Mucosa of rectum (tissue), 2 donors: ENCODE results near the gene ZNF775.

Source experiments
- H3K27ac ChIP-seq, 2 donors: one replicate each; pipeline ENCODE4 v1.7.0; 2013; ENCODE audit warnings: inconsistent platforms in 2 of 2, low read depth in 2 of 2, low read length in 2 of 2
- H3K27me3 ChIP-seq, 2 donors: one replicate each; pipeline ENCODE4 v1.7.0; 2013; ENCODE audit warnings: low read length in 2 of 2; ENCODE audit not compliant: control insufficient read depth in 2 of 2, insufficient read depth in 2 of 2
- H3K36me3 ChIP-seq, 2 donors: one replicate each; pipeline ENCODE4 v1.7.0; 2013; ENCODE audit warnings: low read length in 2 of 2; ENCODE audit not compliant: control insufficient read depth in 2 of 2, insufficient read depth in 2 of 2
- H3K4me1 ChIP-seq, 2 donors: one replicate each; pipeline ENCODE4 v1.7.0; 2013; ENCODE audit warnings: low read length in 2 of 2, mild to moderate bottlenecking in 1 of 2; ENCODE audit not compliant: control insufficient read depth in 2 of 2, insufficient read depth in 2 of 2
- H3K4me3 ChIP-seq, 2 donors: one replicate each; pipeline ENCODE4 v1.7.0; 2013; ENCODE audit warnings: low read length in 2 of 2
- H3K9ac ChIP-seq, 2 donors: one replicate each; pipeline ENCODE4 v1.7.0; 2013; ENCODE audit warnings: low read length in 2 of 2, low read depth in 1 of 2, mild to moderate bottlenecking in 1 of 2
- H3K9me3 ChIP-seq, 2 donors: one replicate each; pipeline ENCODE4 v1.7.0; 2013; ENCODE audit warnings: low read length in 2 of 2; ENCODE audit not compliant: control insufficient read depth in 2 of 2
- donor health status: healthy.
- donor health status: Normal muscosa, but diverticular disease.

Gene ZNF775

DNA sequence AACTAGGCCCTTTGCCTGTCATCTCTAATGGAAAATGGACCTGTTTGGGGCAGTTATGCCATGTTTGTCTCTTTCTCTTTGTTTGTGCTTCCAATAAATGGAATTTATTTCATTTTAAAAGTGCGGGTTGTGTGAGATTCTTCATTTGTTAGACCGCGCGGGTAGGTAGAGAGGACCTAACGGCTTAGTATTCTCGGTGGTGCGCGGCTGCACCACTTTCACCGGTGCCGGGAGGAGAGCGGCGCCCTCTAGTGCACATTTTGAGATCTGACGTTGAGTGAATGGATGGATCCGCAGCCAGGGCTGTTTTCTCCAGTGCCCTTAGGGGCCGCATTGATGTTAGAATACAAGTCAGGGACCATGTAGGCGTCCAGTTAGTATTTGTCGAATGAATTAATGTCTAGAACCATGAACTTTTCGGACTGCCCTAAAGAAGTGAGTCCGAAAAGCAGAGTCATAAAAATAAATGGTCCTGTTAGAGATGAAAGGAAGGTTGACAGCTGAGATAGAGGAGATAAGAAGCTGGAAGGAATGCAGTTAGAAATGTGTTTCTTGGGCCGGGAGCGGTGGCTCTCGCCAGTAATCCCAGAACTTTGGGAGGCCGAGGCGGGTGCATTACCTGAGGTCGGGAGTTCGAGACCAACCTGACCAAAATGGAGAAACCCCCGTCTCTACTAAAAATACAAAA lies 42.0 kb downstream of the ZNF775 start:
- H3K36me3 ChIP-seq = no peaks in the 10 kb centered on the region
- no peaks in the 10 kb centered on the region for H3K27me3 ChIP-seq
- peaks cover 0 to 5% of the 10 kb centered on the region in 2 donors for H3K4me1 ChIP-seq
- no peak overlapping the region for H3K9ac ChIP-seq
- H3K4me3 ChIP-seq = no peak overlapping the region
- H3K27ac ChIP-seq = no peak overlapping the region
- H3K9me3 ChIP-seq = no peaks in the 10 kb centered on the region

GRCh38 chr7:150421831-150422230 lies 42.7 kb downstream of the ZNF775 start:
- H3K4me3 ChIP-seq = no peak overlapping the region
- H3K9ac ChIP-seq = no peak overlapping the region
- no peaks in the 10 kb centered on the region for H3K9me3 ChIP-seq
- no peaks in the 10 kb centered on the region for H3K27me3 ChIP-seq
- H3K36me3 ChIP-seq = no peaks in the 10 kb centered on the region
- H3K4me1 ChIP-seq = peaks cover 0 to 5% of the 10 kb centered on the region in 2 donors
- H3K27ac ChIP-seq = no peak overlapping the region

- no peaks in the 10 kb centered on the region for H3K27me3 ChIP-seq
- H3K9me3 ChIP-seq = no peaks in the 10 kb centered on the region
- no peak overlapping the region for H3K4me3 ChIP-seq
- peaks cover 8 to 15% of the 10 kb centered on the region in 2 donors for H3K4me1 ChIP-seq
- no peak overlapping the region for H3K9ac ChIP-seq
- no peaks in the 10 kb centered on the region for H3K36me3 ChIP-seq
- no peak overlapping the region for H3K27ac ChIP-seq
Measured at GRCh38 chr7:150425670-150426069, 46.5 kb downstream of the ZNF775 start.

DNA sequence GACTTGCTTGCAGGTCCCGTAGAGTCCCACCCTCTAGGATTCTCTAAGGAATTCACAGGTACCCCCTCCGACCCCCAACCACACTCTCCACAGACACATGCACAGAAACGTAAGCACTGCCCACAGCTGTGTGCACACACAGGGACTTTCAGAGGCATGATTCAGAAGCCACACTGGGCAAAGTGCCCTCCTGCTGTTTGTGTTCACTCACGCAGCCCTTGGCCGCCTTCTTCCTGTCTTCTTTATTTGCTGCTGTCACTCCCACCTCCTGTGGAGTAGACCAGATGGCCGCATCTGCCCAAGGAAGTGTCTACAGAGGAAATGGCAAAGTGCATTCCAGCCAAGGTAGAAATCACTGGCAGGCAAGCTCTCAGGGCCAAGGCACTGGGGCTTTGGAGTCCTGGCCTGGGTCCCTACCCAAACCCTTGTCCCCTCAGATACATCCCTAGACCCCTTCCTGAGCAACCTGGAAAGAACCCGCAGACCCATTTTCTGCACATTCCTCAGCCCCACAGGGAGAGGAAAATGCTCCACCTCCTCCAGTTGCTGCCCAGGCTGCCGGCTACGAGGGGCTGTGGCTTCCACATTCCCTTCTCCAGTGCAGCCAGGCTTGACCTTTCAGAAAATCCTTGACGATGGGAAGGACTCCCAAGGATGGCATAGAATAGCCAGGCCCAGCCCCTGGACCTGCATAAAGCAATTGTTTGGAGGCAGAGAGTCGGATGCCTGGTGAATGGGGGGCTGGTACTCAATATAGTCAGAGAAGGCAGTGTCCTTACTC lies 49.7 kb downstream of the ZNF775 start:
- Histone ChIP-seq H3K4me3 (no peak overlapping the region), H3K27me3 (no peaks in the 10 kb centered on the region), H3K27ac (peak overlapping the region in 1 of 2 donors; percentile 37), H3K36me3 (no peaks in the 10 kb centered on the region), H3K4me1 (peaks cover 8 to 15% of the 10 kb centered on the region in 2 donors), H3K9ac (no peak overlapping the region), H3K9me3 (no peaks in the 10 kb centered on the region)

GRCh38 chr7:150429699-150430098 lies 50.6 kb downstream of the ZNF775 start:
- H3K9ac ChIP-seq = no peak overlapping the region
- no peak overlapping the region for H3K4me3 ChIP-seq
- no peaks in the 10 kb centered on the region for H3K36me3 ChIP-seq
- H3K9me3 ChIP-seq = no peaks in the 10 kb centered on the region
- no peaks in the 10 kb centered on the region for H3K27me3 ChIP-seq
- peaks cover 8 to 15% of the 10 kb centered on the region in 2 donors for H3K4me1 ChIP-seq
- H3K27ac ChIP-seq = no peak overlapping the region

DNA sequence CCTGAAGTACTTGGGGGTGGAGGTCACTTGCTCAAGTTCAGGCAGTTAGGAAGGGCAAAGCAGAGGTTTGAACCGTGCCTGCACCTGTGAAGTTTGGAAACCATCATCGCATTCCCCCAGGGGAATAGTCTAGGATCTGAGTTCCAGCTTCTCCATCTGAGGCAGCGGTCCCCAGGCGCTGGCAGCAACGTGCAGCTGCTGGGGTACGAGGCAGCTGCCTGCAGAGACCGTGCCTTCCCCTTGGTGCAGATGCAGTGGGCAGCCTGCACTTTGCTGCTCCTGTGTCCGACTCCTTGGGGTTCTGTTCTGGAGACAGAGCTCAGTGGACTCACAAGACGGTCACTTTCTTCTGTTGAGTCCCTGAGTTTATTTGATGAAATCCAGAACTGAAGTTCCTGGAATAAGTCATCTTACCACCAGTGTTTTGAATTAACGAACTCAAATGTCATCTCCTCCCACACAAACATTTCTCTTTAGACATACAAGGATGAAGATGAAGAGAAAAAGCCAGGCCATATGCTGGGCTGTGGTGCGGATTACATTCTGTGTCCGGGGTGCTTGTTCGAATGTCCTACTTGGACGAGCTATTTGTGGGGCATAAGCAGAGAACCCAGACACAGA lies 51.4 kb downstream of the ZNF775 start:
- H3K4me1 ChIP-seq = peaks cover 8 to 15% of the 10 kb centered on the region in 2 donors

DNA sequence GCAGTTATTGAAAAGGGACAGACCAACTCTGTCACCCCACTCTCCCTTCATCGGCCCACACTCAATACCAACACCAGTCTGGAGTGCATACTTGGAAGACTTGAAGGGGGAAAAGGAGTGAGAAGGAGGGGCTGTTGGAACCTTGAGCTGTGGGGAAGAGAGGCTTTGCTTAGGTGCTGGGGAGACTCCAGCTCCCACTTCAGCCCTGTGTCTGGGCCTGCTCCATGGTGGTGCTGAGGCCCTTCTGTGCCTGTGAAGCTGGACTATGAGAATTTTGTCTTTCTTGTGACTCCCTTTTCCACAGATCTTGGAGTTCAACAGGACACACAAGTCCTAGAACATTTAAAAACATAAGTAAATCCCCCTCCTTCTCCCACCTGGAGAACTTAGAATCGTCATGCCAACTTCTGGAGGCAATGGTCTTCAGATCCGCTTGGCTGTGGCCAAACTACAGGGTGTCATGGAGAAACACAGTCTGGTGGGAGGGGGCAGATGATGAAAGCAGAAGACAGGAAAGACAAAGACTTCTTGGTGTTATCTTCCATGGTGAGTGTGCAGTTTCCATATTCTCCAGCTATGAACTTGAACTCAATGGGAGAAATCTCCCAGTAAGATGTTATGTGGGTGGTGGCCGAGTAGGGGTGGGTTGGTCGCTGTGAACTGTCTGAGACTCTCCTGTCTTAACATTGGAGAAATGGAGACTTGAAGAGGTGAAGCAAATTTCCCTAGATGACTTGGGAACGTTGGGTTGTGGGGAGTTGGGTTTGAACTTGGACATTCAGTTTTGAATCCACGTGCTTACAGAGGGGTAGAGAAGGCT lies 52.9 kb downstream of the ZNF775 start:
- Histone ChIP-seq H3K4me3 (no peak overlapping the region), H3K27me3 (no peaks in the 10 kb centered on the region)

More for the DNA sequence above, 51.4 kb downstream of the ZNF775 start:
- H3K4me3 ChIP-seq = no peak overlapping the region
- no peaks in the 10 kb centered on the region for H3K36me3 ChIP-seq
- H3K9ac ChIP-seq = no peak overlapping the region
- H3K27ac ChIP-seq = no peak overlapping the region
- no peaks in the 10 kb centered on the region for H3K27me3 ChIP-seq
- H3K9me3 ChIP-seq = no peaks in the 10 kb centered on the region

DNA sequence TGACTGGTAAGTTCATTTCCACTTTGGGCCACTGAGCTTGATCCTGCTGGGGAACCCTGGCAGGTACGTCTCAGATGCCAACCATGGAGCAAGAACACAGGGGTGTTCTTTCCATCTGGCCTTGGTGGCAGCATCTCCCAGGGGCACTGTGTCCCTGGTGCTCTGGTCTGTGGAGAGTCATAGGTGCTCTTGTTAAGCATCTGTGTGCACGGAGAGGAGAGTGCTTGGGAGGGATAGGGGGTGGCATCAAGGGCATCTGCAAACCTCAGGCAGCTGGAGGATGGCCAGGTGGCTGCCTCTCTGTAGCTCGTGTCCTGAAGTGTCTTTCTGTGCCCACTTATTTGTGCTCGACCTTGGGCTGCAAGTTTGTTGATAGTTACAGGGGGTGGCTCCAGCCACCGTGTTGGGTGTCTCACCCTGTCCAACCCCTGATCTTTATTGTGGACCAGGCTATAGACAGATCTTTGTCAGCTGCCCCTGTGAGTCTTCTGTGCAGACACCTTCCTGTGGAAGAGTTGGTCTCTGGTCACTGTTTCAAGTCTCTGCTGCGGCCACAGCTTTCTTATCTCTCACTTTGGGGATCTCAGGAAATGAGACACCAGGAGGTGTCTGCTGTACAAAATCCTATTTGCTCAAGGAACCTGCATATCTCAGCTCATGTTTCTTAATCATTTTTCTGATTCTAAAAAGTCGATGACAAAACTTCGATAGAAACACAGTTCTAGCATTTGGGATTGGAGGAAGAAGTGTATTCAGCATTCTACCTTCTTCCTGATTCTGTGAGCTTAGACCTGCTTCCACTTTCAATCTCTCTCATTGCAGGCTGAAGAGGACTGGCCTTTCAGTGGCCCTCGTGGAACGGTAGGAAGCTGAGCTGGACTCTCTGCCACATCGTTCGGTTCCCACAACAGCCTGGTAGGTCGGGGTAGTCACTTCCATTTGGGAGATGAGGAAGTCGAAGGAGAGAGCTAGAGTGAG lies 54.1 kb downstream of the ZNF775 start:
- Histone ChIP-seq H3K9ac (peak overlapping the region in 1 of 2 donors; percentile 36), H3K9me3 (no peaks in the 10 kb centered on the region), H3K36me3 (no peaks in the 10 kb centered on the region), H3K4me3 (peak overlapping the region in 1 of 2 donors; percentile 51), H3K27me3 (no peaks in the 10 kb centered on the region), H3K4me1 (peaks cover 8 to 14% of the 10 kb centered on the region in 2 donors), H3K27ac (peak overlapping the region; percentile 25 to 32)

More for the DNA sequence above, 52.9 kb downstream of the ZNF775 start:
- Histone ChIP-seq H3K9me3 (no peaks in the 10 kb centered on the region), H3K27ac (peak overlapping the region in 1 of 2 donors; percentile 25), H3K36me3 (no peaks in the 10 kb centered on the region), H3K9ac (no peak overlapping the region), H3K4me1 (peaks cover 8 to 15% of the 10 kb centered on the region in 2 donors)

GRCh38 chr7:150434240-150434639 lies 55.1 kb downstream of the ZNF775 start:
- peak overlapping the region in 1 of 2 donors; percentile 51 for H3K4me3 ChIP-seq
- H3K27me3 ChIP-seq = no peaks in the 10 kb centered on the region

More at GRCh38 chr7:150434240-150434639, 55.1 kb downstream of the ZNF775 start:
- H3K36me3 ChIP-seq = no peaks in the 10 kb centered on the region
- H3K27ac ChIP-seq = peak overlapping the region in 1 of 2 donors; percentile 29
- H3K4me1 ChIP-seq = peaks cover 0 to 5% of the 10 kb centered on the region in 2 donors
- no peaks in the 10 kb centered on the region for H3K9me3 ChIP-seq
- no peak overlapping the region for H3K9ac ChIP-seq
